HG03103 (cell line): ENCODE results near the gene SF1.
"Not testable (repeated sequence)": the region's sequence is repeated elsewhere in the genome, so short reads cannot be mapped to it uniquely, and the experiment has no call there.

Source experiments
- ATAC-seq: cut with Tn5 transposase; IDR thresholded peaks from one replicate; pipeline ENCODE4 v1.9.1; 2021; ENCODE audit warnings: low read depth; ENCODE audit not compliant: unreplicated experiment

The SF1 gene

DNA sequence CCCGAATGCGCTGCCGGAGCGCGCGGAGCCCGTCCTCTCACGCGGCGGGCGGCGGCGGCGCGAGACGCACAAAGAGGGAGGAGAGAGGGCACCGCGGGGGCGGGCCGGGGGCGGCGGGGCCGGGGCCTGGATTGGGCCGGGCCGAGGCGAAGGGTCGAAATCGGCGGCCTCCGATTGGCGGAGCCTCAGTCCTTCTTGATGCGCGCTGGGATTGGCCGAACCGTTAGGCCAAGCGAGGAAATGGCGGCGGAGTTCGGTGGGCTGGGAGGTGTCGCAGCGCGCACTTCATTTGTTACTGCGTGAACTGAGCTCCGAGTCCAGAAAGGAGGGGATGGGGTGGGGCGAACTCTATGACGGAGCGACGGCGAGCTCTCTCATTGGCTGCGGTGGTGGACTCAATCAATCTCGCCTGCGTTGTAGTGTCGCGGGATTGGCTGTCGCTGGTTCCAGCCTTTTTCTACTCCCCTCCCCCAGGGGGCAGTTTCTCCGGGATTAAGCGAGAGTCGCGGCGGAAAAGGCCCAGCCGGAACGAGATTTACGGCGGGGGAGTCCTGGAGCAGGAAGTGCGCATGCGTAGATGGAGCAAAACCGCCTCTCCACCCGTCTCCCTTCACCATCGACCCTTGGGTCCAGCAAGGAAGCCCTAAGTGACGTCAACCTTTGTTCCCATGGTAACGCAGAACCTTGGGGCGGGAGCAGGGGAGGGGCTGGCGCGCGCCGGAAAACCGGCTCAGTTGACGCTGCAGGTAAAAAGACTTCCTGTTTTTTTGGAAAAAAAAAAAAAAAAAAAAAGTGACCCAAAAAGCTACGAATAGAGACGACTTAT, at the start of gene SF1:
TSS of gene SF1 (minus strand) at position 70 of the 826 bp plus-strand sequence. CDS start 150 bp downstream, outside the sequence.
- peak; percentile 80 for ATAC-seq

DNA sequence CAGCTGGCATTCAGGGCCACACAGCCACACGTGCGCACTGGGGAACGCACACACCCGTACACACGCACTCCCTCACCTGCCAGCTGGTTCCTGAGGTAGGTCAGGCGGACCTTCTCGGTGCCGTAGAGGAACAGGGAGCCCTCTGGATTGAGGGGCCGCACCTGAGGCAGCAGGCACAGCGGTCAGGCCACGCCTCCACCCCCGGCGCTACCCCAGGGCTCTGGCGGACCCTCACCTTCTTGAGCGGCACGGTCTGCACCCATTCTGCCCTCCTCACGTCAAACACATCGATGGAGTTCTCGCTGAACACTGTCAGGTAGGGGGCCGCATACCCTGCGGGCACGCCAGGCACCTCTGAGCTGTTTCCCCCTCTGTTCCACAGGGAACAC, 49.1 kb upstream of the SF1 start:
- no peak for ATAC-seq

DNA sequence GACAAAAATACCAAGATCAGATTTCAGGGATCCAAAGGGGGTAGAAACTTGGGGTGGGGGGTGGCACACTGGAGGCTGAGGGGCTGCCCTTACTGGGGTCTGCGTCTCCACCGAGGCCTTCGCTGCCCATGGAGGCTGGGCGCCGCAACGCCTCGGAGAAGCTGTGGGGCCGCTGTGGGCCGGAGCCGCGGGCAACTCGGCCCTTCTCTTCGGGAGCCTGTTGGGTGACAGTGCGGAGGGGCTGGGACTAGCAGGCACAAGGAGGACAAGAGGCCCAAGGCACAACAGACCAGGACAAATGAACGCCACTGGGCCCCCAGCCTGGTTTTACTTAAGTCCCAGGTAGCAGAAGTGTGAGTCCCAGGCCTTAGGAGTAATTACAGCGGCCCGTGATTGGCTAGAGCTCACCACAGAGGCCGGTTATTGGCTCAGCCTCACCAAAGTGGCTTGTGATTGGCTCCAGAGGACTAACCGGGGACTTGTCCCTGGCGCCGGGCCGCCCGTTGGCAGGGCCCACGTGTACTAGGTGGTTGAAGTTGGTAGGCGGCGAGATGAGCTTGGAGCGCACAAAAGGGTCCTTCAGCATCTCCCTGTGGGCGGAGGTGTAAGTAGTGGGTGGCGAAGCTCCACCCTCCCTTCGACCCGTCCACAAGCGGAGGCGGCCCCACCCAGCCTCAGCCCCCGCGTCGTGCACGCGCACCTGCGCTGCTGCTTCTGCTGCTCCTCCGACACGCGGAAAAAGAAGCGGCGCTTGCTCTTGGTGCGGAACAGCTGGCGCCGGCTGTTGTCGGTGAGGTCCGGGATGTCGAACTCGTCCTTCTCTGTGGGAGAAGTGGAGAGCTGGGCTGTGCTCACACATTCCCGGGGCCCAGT, 48.5 kb upstream of the SF1 start:
- ATAC-seq = no peak

GRCh38 chr11:64826062-64826461, 47.7 kb upstream of the SF1 start:
- no peak for ATAC-seq

- ATAC-seq = no peak
Measured at GRCh38 chr11:64823568-64824119, 45.3 kb upstream of the SF1 start.

GRCh38 chr11:64817476-64817875, 39.1 kb upstream of the SF1 start:
- ATAC-seq = no peak

GRCh38 chr11:64815433-64815832, 37.1 kb upstream of the SF1 start:
- ATAC-seq = not testable (repeated sequence)

DNA sequence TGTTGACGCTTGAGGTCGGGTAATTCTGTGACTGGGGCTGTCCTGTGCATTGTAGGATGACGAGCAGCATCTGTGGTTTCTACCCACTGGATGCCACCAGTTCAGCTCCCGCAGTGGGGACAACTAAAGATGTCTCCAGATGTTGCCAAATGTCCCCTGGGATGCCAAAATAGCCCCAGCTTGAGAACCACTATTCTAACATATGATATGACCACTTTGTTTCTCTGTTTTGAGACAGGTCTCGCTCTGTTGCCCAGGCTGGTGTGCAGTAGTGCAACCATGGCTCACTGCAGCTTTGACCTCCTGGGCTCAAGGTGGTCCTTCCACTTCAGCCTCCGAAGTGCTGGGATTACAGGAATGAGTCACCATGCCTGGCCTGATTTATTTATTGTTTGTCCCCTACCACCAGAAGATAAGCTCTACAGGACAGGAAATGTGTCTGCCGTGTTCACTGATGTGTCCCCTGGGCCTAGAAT, 36.4 kb upstream of the SF1 start:
- ATAC-seq = no peak

GRCh38 chr11:64813826-64814225, 35.5 kb upstream of the SF1 start:
- ATAC-seq = no peak

GRCh38 chr11:64810891-64811272, 32.5 kb upstream of the SF1 start:
- ATAC-seq = no peak

GRCh38 chr11:64810271-64810890, 32.0 kb upstream of the SF1 start, which contains the start of gene MEN1:
Gene MEN1, minus strand, starts transcription at chr11:64810551. Its CDS starts 442 bp downstream, at chr11:64810109.
- ATAC-seq = peak; percentile 54

DNA sequence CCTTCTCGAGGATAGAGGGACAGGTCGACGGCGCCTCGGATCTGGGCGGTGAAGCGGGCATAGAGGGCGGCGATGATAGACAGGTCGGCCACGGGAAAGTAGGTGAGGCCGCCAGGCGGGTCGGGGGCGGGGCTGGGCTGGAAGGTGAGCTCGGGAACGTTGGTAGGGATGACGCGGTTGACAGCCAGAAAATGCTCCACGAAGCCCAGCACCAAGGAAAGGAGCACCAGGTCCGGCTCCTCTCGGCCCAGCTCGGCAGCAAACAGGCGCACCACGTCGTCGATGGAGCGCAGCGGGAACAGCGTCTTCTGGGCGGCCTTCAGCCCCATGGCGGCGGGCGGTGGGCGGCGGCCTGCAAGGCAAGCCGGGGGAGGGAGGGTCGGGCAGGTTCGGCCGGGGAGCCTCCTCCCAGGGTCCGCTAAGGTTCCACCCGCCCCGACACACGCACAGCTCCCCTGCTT, 31.5 kb upstream of the SF1 start:
- ATAC-seq = no peak

GRCh38 chr11:64805481-64805880, 27.1 kb upstream of the SF1 start:
- ATAC-seq = no peak

DNA sequence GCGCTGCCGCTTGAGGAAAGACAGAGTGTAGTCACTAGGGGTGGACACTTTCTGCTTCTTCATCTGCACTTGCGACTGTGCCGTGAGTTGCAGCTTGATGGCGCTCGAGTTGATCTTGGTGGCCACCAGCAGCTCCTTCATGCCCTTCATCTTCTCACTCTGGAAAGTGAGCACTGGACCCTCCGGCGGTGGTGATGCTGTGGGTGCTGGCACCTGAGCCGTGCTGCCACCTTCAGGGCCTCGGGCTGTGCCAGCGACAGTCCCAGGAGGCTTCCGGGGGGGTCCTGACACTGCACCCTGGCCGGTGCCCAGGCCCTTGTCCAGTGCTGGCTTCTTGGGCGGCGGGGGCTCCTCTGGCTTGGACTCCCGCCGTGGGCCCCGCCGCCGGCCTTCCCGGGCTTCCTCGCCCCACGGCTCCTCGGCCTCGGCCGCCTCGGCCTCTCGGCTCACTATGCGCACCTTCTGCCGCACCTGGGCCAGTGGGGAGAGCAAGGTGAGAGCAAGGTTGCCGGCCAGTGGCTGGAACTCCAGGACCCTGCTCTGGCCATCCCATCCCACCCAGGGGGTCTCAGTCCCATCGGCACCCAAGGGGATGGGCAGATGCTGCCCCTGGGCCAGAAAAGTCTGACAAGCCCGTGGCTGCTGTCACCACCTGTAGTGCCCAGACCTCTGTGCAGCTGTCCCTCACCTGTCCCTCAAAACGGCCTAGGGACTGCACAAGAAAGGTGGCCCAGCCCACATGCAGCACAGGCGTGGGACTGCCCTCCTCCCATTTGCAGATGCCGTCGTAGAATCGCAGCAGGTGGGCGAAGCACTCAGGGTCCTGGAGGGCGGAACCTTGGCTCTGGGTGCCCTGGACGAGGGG, 26.2 kb upstream of the SF1 start:
- no peak for ATAC-seq

GRCh38 chr11:64803846-64804345, 25.6 kb upstream of the SF1 start:
- no peak for ATAC-seq

GRCh38 chr11:64803158-64803845, 25.0 kb upstream of the SF1 start, which contains the start of gene MAP4K2:
Gene MAP4K2, minus strand, starts transcription at chr11:64803214. Its CDS starts 65 bp downstream, at chr11:64803149.
- peak; percentile 49 for ATAC-seq

DNA sequence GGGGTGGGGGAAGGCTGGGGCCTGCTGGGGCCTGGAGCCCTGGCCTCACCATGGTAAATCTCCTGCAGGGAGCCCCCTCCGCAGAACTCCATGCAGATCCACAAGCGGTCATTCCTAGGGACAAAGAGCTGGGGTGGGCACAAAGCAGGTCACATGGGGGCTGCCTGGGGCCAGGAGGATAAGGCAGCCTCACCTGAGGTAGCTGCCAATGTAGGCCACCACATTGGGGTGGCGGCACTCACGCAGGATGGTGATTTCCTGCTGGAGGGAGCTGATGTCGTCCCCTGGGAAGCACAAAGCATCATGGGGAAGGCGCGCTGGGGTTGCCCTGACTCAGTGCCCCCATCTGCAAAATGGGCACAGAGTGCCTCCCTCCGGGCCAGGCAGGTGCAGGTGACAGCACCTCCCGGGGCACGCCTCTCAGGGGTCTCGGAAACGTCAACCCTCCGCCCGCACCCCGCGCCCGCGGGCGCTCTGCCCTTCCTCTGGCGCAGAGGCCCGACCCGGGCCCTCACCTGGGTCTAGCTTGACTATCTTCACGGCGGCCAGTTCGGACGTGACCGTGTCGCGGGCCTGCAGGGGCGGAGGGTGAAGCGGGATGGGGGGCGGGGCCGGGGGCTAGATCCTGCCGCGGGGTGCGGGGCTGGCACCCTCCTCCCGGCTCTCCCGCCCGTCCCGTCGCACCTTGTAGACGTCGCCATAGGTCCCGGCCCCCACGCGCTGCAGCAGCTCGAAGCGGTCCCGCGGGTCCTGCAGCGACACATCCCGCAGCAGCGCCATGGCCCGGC, 24.2 kb upstream of the SF1 start:
- no peak for ATAC-seq
